ENCODE data around the gene MYBPC3. TPM values are rescaled to one million over a fixed set of nuclear protein-coding genes. Genes with fewer than 3 reads are reported as not detected.

The MYBPC3 gene
- 0.11 TPM for total RNA-seq

DNA sequence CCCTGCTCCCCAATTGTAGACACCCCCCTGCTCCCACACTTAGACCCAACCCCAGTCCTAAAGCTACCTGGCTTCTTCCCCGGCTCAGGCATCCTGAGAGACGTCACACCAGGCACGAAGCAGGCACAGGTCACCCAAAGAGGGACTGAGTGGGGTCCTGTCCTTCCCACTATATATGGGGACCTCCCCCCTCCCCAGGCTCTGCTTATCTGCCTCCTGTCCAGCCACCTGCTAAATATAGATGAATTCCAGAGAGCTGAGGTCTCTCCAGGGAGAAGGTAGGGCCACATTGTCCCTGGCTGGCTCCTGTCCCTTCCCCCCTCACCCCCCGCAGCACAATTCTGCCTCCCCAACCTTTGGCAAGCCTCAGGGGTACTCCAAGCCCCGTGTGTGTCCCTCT, at the start of gene MYBPC3:
MYBPC3 (minus strand) TSS at position 147 of the 400 bp plus-strand sequence; CDS start at position 92, 55 bp downstream.

DNA sequence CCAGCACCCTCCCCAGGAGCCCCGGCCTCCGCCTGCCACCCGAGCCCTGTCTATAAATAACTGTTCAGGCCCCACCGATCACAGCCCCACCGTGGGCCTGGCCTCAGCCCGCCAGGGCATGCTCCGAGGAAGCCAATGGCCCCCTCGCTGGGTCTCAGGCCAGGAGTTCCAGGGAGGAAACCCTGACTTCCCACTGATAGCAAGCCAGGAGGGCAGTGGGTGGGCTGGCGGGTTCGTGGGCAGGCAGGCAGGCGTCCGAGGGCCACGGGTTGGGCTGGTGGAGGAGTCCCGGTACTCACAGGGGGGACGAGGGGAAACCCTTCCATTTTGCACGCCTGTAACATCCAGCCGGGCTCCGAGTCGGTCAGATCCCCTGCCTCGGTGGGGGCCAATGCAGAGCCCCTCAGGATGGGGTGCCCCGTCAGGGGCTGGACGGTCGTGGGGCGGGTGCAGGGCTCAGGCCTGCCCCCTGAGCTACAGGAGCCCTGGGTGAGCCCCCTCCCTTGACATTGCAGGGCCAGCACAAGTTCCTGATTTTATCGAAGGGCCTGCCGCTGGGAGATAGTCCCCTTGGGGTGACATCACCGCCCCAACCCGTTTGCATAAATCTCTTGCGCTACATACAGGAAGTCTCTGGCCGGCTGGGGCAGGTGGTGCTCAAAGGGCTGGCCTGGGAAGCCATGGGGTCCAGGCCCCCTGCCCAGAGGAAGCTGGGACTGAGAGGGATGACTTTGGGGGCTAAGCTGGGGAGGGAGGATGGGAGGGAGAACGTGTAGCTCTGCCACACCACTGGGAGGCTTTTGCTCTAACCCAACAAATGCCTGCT, 25.7 kb upstream of the MYBPC3 start, which contains the start of gene SPI1:
SPI1 (minus strand) TSS at position 538 of the 826 bp plus-strand sequence; CDS start at position 344, 194 bp downstream.

Other genes with a start within 250 kb of the MYBPC3 start
- gene ARFGAP2, start 175.8 kb downstream of the MYBPC3 start, total RNA-seq: 230 TPM
- 35.2 TPM for gene PACSIN3, start 166.3 kb downstream of the MYBPC3 start, total RNA-seq
- gene DDB2, start 137.7 kb downstream of the MYBPC3 start, total RNA-seq: 13.5 TPM
- 50.7 TPM for gene ACP2, start 103.9 kb downstream of the MYBPC3 start, total RNA-seq
- gene NR1H3, start 94.7 kb downstream of the MYBPC3 start, total RNA-seq: 13.7 TPM
- gene MADD, start 82.6 kb downstream of the MYBPC3 start, total RNA-seq: 115 TPM
- 5.4 TPM for gene SPI1, start 25.8 kb upstream of the MYBPC3 start, total RNA-seq
- 52.1 TPM for gene SLC39A13, start 55.9 kb upstream of the MYBPC3 start, total RNA-seq
- gene PSMC3, start 73.7 kb upstream of the MYBPC3 start, total RNA-seq: 116 TPM
- 8.1 TPM for gene RAPSN, start 96.4 kb upstream of the MYBPC3 start, total RNA-seq
- gene CELF1, start 200.4 kb upstream of the MYBPC3 start, total RNA-seq: 227 TPM
- gene PTPMT1, start 212.9 kb upstream of the MYBPC3 start, total RNA-seq: 87.0 TPM
- gene KBTBD4, start 226.3 kb upstream of the MYBPC3 start, total RNA-seq: 31.8 TPM
- 62.6 TPM for gene NDUFS3, start 226.4 kb upstream of the MYBPC3 start, total RNA-seq
- 1.2 TPM for gene FAM180B, start 234.0 kb upstream of the MYBPC3 start, total RNA-seq
- 18.5 TPM for gene C1QTNF4, start 241.7 kb upstream of the MYBPC3 start, total RNA-seq